Measurements from ENCODE around the gene STAG2. TPM values are rescaled to one million over a fixed set of nuclear protein-coding genes. Genes with fewer than 3 reads are reported as not detected.
"Not testable (repeated sequence)": the region's sequence is repeated elsewhere in the genome, so short reads cannot be mapped to it uniquely, and the experiment has no call there.

STAG2 gene
- polyA plus RNA-seq, 6 donors from 2014 or later = 53.6 to 73.5 (median 61.9) TPM

DNA sequence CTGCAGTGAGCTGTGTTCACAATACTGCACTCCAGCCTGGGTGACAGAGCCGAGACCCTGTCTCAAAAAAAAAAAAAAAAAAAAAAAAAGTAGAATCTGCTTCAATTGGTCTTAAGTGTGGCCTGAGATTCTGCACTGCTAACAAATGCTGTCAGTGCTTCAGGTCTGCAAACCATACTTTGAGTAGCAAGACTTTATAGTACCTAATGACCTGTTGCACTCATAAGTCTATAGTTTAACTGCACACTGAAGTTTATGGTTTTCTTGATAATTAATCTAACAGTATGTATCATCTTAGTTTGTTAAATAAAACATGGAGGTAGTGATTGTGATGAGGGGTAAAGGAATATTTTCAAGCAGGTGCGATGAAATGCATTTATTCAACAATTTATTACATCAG is 135.6 kb downstream of the STAG2 start:
- peak overlapping the region in 2 of 6 donors; percentile 33 to 41 for H3K27ac Mint-ChIP-seq
- H3K27me3 Mint-ChIP-seq = no peaks in the 10 kb centered on the region
- H3K4me3 Mint-ChIP-seq = no peak overlapping the region
- ATAC-seq (ENCODE audit: low read depth in 2 of 2) (no peak), DNase-seq (no peak)
- H3K4me1 Mint-ChIP-seq = no peaks in the 10 kb centered on the region
- no peaks in the 10 kb centered on the region for H3K36me3 Mint-ChIP-seq
- no peaks in the 10 kb centered on the region for H3K9me3 Mint-ChIP-seq

DNA sequence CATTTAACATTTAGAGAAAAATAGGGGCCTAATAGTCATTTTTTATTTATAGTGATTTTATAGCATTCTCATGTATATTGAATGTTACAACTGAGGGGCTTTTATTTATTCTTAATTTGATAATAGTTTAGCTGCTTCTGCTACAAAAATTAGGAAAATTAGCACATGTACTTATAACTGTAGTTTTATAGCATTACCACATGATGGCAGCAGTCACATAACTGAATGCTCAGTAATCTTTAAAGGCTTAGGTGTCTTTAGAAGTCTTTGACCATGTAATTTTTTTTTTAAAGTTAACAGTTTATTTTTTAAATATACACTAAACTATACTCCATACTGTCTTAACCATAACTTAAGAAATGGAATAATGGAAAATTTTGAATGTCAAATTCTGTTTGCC is 136.6 kb downstream of the STAG2 start:
- Mint-ChIP-seq H3K27ac (no peak overlapping the region), H3K27me3 (no peaks in the 10 kb centered on the region), H3K4me3 (no peak overlapping the region), H3K9me3 (no peaks in the 10 kb centered on the region), H3K36me3 (no peaks in the 10 kb centered on the region), H3K4me1 (no peaks in the 10 kb centered on the region)
- no peak for ATAC-seq (ENCODE audit: low read depth in 2 of 2)
- DNase-seq = peak; percentile 1

DNA sequence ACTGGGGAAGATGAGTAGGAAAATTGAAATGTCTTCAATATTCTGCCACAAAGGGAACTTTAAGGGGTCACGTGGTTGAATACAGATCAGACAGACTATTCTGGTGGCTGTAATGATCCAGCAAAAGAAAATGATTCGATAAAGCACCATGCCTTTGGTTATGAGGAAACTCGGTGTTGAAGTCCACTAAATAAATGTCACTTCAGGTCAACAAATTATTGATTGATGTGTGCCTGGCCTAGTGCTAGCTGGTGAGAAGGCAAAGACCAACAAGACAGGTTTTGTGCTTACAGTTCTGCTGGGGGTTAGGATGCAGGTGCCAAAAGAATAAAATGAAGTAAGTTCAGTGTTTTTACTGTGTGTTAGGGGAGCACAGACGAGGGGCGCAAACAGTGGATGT is 142.5 kb downstream of the STAG2 start:
- DNase-seq = no peak
- Mint-ChIP-seq H3K27ac (no peak overlapping the region), H3K36me3 (no peaks in the 10 kb centered on the region), H3K27me3 (no peaks in the 10 kb centered on the region), H3K4me3 (no peak overlapping the region), H3K9me3 (peaks cover 0 to 11% (median 0%) of the 10 kb centered on the region in 7 donors), H3K4me1 (no peaks in the 10 kb centered on the region)
- ATAC-seq (ENCODE audit: low read depth in 2 of 2) = no peak

DNA sequence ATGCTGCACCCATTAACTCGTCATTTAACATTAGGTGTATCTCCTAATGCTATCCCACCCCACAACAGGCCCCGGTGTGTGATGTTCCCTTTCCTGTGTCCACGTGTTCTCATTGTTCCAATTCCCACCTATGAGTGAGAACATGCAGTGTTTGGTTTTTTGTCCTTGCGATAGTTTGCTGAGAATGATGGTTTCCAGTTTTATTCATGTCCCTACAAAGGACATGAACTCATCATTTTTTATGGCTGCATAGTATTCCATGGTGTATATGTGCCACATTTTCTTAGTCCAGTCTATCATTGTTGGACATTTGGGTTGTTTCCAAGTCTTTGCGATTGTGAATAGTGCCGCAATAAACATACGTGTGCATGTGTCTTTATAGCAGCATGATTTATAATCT is 143.0 kb downstream of the STAG2 start:
- DNase-seq; ATAC-seq (ENCODE audit: low read depth in 2 of 2); H3K4me1 Mint-ChIP-seq; H3K4me3 Mint-ChIP-seq; H3K27me3 Mint-ChIP-seq; H3K36me3 Mint-ChIP-seq; H3K27ac Mint-ChIP-seq: not testable (repeated sequence)
- H3K9me3 Mint-ChIP-seq = peaks cover 0 to 11% (median 0%) of the 10 kb centered on the region in 7 donors

DNA sequence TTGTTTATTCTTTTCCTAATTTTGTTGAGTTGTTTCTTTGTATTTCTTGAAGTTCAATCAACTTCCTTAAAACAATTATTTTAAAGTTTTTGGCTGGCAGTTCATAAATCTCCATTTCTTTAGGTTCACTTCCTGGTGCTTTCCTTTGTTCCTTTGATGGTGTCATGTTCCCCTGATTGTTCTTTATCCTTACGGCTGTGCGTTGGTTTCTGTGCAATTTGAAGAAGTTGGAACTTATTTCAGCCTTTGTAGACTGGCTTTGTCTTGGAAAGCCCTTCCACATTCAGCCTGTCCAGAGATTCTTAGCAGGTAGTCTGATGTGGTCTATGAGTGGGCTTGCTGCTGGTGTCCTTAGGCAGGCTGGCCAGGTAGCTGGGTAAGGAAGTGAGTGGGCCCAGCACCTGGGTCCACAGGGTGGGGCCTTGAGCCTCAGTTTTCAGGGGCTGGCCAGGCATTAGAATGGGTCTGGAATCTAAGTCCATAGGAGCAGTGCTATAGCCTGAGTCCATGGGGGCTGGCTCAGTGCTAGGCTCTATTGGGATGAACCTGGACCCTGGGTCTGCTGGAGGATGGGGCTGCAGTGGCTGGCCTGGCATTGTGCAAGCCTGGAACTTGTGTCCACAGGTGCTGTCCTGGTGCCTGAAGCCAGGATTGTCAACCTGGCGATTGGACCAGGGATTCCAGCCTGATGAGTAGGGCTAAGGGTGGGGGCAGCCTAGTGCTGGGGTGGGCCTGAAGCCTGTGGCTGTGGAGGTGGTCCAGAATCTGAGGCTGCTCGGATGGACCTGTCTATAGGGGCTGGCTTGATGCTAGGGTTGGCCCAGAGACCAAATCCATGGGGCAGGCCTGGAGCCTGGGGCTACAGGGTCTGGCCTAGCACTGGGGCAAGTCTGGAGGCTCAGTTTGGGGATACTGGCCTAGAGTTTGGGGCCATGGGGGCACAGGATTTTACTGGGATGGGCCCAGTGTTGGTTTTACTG is 152.4 kb downstream of the STAG2 start:
- H3K4me3 Mint-ChIP-seq = no peak overlapping the region
- H3K36me3 Mint-ChIP-seq = peaks cover 3 to 6% of the 10 kb centered on the region in 2 donors
- DNase-seq (no peak), ATAC-seq (ENCODE audit: low read depth in 2 of 2) (no peak)
- H3K9me3 Mint-ChIP-seq = peaks cover 0 to 13% (median 8%) of the 10 kb centered on the region in 7 donors
- peak overlapping the region in 2 of 6 donors; percentile 19 to 89 for H3K27ac Mint-ChIP-seq
- no peaks in the 10 kb centered on the region for H3K4me1 Mint-ChIP-seq
- no peaks in the 10 kb centered on the region for H3K27me3 Mint-ChIP-seq

- ATAC-seq (ENCODE audit: low read depth in 2 of 2) (no peak), DNase-seq (no peak)
- H3K4me3 Mint-ChIP-seq = no peak overlapping the region
- no peaks in the 10 kb centered on the region for H3K4me1 Mint-ChIP-seq
- H3K9me3 Mint-ChIP-seq = no peaks in the 10 kb centered on the region
- no peaks in the 10 kb centered on the region for H3K27me3 Mint-ChIP-seq
- H3K27ac Mint-ChIP-seq = no peak overlapping the region
- H3K36me3 Mint-ChIP-seq = no peaks in the 10 kb centered on the region
These were observed 155.8 kb downstream of the STAG2 start for GRCh38 chrX:124117325-124117724.

GRCh38 chrX:124125471-124125870 is 164.0 kb downstream of the STAG2 start:
- H3K27me3 Mint-ChIP-seq = no peaks in the 10 kb centered on the region
- DNase-seq (no peak), ATAC-seq (ENCODE audit: low read depth in 2 of 2) (no peak)

DNA sequence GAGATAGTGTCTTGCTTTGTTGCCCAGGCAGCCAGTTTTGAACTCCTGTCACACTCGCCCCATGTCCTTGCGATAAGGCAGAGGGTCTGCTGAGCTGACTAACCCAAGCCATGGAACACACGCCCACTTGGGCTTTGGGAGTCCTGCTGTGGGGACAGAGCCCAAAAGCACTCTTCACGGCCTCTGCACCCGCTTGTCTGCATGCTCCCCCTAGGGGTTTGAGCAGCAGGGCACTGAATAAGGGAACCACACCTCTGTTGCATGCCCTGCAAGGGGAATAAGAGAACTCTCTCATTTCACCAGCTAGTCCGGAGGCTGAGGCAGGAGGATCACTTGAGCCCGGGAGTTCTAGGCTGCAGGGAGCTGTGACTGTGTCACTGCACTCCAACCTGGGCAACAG is 166.0 kb downstream of the STAG2 start:
- Mint-ChIP-seq H3K4me3 (no peak overlapping the region), H3K36me3 (no peaks in the 10 kb centered on the region), H3K27ac (no peak overlapping the region), H3K27me3 (no peaks in the 10 kb centered on the region), H3K9me3 (peaks cover 0 to 4% (median 0%) of the 10 kb centered on the region in 7 donors), H3K4me1 (no peaks in the 10 kb centered on the region)
- DNase-seq (no peak), ATAC-seq (ENCODE audit: low read depth in 2 of 2) (no peak)

More at GRCh38 chrX:124125471-124125870, 164.0 kb downstream of the STAG2 start:
- no peaks in the 10 kb centered on the region for H3K4me1 Mint-ChIP-seq
- no peak overlapping the region for H3K27ac Mint-ChIP-seq
- H3K4me3 Mint-ChIP-seq = no peak overlapping the region
- H3K9me3 Mint-ChIP-seq = peaks cover 0 to 4% (median 0%) of the 10 kb centered on the region in 7 donors
- H3K36me3 Mint-ChIP-seq = no peaks in the 10 kb centered on the region

GRCh38 chrX:124132437-124132836 is 170.9 kb downstream of the STAG2 start:
- H3K27ac Mint-ChIP-seq; H3K4me3 Mint-ChIP-seq; DNase-seq; H3K4me1 Mint-ChIP-seq; H3K27me3 Mint-ChIP-seq; H3K36me3 Mint-ChIP-seq; H3K9me3 Mint-ChIP-seq; ATAC-seq (ENCODE audit: low read depth in 2 of 2): not testable (repeated sequence)

DNA sequence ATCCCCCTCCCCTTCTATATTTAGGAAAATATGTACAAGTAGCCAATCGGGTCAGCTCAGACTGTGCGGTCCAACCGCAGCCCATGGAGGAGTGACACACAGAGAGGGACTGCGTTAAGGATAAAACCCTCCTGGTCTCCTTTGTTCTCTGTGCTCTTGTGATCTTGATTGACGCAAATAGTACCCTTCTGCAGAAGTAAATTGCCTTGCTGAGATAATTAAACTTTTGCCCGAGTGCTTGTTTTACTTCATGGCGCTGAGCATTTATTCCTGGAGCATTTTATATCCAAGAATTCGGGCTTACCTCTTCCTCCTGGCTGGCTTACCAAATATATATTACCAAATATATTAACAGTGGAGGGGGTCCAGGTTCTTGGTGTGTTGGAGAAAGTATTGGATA is 184.2 kb downstream of the STAG2 start:
- H3K4me1 Mint-ChIP-seq = no peaks in the 10 kb centered on the region
- no peak for DNase-seq
- peaks cover 9 to 38% (median 18%) of the 10 kb centered on the region in 7 donors for H3K9me3 Mint-ChIP-seq
- H3K36me3 Mint-ChIP-seq = peaks cover 6 to 10% of the 10 kb centered on the region in 2 donors
- H3K27ac Mint-ChIP-seq = no peak overlapping the region
- H3K4me3 Mint-ChIP-seq = no peak overlapping the region
- H3K27me3 Mint-ChIP-seq = no peaks in the 10 kb centered on the region
- no peak for ATAC-seq (ENCODE audit: low read depth in 2 of 2)

- Mint-ChIP-seq H3K36me3 (peaks cover 0 to 10% of the 10 kb centered on the region in 2 donors), H3K27ac (no peak overlapping the region), H3K27me3 (no peaks in the 10 kb centered on the region), H3K4me3 (no peak overlapping the region), H3K4me1 (no peaks in the 10 kb centered on the region), H3K9me3 (peaks cover 4 to 35% (median 16%) of the 10 kb centered on the region in 7 donors)
- DNase-seq (no peak), ATAC-seq (ENCODE audit: low read depth in 2 of 2) (no peak)
These were observed 189.7 kb downstream of the STAG2 start for GRCh38 chrX:124151195-124151594.

Other genes starting within 250 kb of the STAG2 start
- 10 to 100 TPM; 35.5 to 48.6 (median 38.2) TPM for gene THOC2, start 228.7 kb upstream of the STAG2 start, polyA plus RNA-seq (ENCODE audit: low read depth in 6 of 6)
- 10 to 100 TPM in 2 of 6 donors, 1 to 10 TPM in 4; 2.5 to 15.8 (median 9.4) TPM for gene XIAP, start 101.7 kb upstream of the STAG2 start, polyA plus RNA-seq (ENCODE audit: low read depth in 6 of 6)

Measured in naive B cell (primary cell).